Stimulated activated CD4-positive, alpha-beta T cell treated with anti-CD3 and anti-CD28 coated beads, Interleukin-4, amount 100 ng/mL, for 48 hours (primary cell): ENCODE results near the gene FUOM.
A peak's percentile ranks its signal among the peaks of the same experiment; 100 is the strongest.

ENCODE experiments used
- DNase-seq, 2 donors: peaks; one replicate each; pipeline ENCODE4 v3.0.0-alpha.2; 2020; ENCODE audit warnings: low read depth in 2 of 2

The FUOM gene

DNA sequence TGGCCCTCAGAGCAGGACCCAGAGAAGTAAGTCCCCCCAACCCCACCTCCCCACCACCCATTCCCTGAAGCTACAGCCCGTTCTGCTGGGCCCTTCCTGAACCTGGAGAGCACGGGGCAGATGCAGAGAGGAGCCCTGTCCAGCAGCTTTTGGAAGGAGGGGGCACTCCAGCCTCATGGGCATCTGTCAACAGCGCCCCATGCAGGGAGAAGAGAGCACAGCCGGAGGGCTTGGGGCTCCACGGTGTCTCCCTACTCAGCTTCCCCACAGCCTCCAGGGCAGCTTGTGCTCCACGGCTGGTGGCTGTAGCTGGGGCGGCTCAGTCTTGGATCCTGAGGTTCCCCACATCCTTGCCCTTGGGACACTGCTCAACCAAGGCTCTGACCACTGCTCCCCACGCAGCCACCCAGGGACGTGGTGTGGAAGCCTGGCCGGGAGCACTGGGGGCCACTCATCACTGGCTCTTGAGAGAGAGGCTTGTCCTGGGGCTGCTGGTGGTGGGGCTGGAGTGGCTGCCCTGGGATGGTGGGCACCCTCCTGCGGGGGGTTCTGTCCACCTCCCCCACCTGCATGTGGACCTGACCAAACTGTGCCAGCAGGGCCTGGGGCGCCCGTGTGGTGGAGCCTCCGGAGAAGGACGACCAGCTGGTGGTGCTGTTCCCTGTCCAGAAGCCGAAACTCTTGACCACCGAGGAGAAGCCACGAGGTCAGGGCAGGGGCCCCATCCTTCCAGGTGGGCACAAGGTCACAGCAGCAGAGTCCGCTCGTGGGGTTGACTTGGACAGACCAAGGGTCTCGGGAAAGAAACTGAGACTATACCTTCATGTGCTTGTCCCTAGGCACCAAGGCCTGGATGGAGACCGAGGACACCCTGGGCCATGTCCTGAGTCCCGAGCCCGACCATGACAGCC, 6.2 kb downstream of the FUOM start:
- no peak for DNase-seq

DNA sequence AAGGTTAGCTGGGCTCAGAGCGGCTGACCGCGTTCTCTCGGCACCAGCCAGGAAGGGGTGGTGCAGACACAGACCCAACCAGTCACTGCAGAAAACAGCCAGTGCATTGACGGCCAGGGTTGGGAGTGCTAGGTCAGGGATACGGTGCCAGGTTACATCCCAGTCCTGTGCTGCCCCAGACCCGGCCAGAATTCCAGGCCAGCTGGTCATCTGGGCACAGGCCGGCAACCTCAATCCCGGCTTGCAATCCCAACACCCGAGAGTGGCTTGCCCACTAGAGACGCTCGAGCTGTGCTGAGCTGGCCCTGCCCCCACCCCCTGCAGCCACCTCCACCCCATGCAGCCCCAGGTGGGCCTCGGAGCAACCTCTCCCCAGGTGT, 6.9 kb downstream of the FUOM start:
- DNase-seq, result no peak

DNA sequence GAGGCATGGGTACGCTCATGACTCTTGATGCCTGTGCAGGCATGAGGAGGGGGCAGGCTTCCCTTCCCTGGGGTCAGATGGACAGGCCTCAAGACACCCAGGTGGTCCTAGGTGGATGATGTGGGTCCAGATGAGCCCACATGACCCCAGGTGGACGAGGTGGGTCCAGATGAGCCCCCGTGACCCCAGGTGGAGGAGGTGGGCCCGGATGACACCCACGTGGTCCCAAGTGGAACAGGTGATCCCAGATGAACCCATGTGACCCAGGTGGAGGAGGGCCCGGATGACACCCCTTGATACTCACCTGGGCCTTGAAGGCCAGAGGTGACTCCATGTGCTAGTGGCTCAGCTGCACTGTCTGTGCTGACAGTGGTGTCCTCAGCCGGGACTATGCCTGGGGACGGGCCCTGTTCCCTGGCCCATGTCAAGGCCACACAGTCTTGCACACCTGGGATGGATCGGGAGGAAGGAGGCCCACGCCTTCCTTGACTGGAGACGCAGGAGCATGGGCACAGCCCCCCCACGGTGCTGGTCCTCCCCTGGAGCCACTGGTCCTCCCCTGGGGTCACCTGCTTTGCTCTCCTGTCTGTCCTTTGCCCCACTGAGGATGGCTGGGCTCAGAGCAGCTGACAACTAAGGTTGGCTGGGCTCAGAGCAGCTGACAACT, 7.4 kb downstream of the FUOM start:
- DNase-seq, result no peak

DNA sequence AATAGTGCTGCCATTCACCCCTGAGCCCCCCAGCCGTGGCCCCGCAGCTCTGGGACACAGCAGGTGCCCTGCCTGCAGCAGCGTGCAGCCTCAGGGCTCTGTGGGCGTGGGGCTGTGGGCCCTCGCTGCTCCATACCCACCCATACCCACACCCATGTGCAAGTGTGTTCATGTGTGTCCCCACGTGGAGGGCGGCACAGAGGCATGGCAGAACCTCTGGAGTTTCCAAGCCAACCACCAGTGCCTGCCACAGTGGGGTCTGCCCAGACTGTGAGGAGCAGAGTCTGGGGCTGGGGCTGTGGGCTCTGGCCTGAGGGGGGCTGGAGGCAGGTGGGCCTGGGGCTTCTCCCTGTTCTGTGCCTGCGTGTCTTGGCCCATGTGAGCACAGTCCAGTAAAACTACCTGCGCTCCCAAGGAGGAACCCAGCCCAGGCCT, 8.2 kb downstream of the FUOM start:
- no peak for DNase-seq

DNA sequence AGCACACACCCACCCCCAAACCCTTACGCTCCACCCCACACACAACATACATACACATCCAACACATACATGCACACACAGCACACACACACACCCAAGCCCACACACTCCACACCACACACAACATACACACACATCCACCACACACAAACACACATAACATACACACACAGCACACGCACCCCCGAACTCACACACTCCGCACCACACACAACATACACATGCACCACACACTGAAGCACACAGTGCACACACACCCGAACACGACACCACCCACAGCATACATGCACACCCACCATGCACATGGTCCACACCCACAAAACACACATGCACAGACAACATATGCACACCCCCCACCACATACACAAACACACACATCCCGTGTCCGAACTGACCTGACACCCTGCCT, 8.7 kb downstream of the FUOM start:
- DNase-seq, result no peak

DNA sequence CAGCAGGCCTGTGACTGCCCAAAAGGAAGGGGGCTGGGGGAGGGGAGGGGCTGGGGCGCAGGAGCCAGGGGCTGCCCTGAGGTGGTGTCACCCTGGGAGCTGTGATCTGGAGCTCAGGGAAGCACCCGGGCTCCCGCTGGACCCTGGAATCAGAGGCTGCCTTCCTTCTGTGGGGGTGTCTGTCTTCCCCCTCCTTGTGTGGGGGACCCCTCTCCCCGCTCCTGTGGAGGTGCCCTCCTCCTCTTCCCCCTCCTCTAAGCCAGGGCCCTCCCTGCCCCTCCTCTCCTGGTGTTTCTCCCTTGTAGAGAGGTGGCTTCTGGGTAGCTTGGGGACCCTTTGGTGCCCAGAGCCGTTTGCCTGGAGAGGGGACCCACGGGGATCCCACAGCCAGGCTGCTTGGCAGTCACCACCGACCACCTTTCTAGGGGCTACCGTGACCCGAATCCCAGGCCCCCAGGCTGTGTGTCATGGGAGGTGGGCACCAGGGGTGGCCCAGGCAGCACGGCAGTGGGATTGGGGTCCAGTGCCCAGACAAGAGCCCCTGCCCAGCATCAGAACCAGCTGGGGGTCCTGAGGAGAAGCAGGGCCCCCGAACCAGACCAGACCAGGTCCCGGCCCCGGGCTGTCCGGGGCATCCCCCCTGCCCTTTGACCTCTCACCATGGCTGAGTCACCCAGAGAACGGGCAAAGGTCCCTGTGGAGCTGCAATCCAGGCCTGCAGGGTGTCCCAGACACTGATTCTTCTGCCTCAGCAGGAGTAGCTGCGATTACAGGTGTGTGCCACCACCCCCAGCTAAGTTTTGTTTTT, 9.9 kb downstream of the FUOM start:
- DNase-seq, result no peak

DNA sequence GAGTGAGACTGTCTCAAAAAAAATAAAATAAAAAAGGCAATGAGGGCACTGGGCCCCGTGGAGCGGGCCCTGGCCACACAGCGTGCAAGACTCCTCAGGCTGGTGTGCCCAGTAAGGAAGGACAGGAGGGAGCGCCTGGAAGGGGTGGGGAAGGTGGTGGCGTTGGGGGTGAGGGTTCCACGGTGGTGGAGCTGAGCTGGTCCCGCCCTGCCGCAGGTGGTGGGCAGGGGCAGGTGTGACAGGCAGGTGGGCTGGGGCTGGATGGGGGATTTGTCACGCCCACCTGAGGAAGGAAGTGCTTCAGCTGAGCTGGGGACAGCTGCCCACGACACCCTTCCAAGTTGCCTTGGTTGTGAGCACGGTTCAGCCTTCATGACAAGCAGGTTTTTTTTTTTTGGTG, 11.4 kb downstream of the FUOM start:
- DNase-seq, result no peak

DNA sequence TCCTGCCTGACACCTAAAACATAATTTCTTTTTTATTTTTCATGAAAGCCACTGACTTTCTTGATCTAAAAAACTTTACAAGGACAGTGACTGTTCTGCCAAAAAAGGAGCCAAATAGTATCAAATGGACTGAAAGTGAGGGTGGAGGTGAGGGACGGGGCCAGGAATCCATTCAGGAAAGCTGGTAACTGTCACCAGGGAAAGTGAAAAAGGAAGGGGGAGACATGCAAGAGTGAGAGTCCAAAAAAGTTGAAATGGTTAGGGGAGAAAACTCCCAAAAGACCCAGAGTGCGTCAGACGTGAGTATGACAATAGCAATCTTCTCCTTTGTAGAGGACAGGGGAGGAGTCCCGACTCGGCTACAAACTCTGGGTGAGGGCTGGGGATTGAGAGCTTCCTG, 13.6 kb downstream of the FUOM start:
- no peak for DNase-seq

DNA sequence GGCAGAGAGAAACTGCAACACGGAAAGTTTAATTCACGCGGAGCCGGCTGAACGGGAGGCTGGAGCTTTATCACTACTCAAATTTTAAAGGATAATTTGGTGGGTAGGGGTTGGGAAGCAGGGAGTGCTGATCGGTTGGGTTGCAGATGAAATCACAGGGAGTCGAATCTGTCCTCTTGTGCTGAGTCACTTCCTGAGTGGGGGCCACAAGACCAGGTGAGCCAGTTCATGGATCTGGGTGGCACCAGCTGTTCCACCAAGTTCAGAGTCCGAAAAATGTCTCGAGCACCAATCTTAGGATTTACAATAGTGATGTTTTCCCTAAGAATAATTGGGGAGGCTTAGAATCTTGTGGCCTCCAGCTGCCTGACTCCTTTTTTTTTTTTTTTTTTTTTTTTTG, 14.3 kb downstream of the FUOM start:
- no peak for DNase-seq

DNA sequence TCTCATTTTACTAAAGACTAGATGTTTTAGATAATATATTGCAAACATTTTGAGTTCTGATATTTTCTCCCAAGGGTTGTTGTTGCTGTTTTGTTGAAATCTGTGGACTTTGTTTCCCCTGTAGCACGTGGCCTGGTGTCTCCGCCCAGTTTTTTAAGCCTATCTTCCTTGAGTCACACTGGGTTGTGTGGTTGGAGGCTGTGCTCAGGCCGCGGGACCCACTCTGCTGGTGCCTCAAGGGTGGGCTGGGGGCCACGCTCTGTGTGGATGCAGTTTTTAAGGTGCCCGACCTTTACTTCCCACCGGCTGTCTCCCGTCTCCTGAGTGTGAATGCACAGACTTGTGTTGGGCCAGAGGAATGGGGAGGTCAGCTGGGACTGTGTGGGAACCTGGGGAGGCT, 14.9 kb downstream of the FUOM start:
- no peak for DNase-seq

DNA sequence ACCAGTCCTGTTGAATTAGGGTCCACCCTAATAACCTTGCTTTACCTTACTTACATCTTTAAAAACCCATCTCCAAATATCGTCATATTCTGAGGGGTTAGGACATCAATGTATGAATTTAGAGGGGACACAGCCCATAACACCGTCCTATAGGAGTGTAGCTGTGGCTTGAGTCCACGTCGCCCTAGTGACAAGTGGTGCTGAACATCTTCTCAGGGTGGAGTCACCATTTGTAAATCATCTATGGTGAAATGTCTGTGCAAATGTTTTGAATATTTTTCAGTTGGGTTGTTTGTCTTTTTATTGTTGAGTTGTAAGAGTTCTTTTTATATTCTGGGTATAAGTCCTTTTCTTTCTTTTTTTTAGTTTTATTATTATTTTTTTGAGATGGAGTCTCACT, 15.8 kb downstream of the FUOM start:
- DNase-seq, result no peak

DNA sequence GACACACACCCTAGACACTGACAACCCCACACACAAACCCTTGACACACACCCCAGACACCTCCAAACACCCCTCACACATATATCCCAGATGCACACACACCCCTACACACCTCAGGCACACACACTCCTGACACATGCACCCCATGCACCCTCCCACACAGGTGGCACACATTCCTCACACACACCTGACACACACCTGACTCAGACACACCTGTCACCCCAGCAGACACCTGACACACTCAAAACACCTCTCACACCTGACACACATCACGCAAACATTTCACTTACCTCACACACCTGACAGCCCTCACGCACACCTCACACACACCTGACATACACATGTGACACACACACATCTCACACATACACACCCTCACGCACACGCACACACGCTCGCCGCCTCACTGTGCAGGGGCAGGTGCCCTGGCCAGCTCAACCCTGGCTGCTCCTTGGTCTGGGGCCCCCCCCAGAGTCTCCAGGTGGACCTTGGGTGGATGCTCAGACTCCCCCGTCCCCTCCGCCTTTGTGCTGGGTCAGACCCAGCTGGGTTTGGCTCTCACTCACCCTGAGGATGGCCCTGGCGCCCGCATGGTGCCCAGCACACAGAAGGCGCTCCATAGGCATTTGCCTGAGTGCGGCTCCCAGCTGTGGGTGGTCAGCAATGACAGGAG, 18.0 kb downstream of the FUOM start:
- DNase-seq, result no peak

DNA sequence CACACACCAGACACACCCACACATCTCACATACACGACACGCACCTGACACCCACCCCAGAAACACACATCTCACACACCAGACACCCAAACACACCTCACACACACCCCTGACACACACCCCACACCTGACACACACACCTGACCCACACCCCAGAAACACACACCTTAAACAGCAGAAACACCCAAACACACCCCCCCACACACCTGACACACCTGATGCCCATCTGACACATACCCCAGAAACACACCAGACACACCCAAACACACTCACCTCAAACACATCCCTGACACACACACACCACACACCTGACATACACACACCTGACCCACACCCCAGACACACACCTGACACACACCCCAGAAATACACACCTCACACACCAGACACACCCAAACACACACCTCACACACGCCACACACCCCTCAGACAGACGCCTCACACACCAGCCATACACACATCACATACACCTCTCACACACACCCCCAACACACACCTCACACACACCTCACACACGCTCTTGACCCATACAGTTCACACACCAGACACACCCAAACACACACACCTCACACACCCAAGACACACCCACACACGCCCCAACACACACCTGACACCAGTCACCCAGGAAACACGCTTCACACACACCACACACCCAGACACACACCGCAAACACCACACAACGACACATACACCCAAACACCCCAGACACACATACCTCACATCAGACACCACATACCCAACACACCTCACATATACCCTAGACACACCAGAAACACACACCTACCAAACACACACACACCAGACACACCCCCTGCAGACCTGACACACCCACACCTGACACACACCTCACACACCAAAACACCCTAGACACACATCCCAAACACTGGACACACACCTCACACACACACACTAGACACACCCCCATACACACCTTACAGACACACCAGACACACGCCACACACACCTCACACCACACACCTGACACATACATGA, 19.4 kb downstream of the FUOM start:
- no peak for DNase-seq

DNA sequence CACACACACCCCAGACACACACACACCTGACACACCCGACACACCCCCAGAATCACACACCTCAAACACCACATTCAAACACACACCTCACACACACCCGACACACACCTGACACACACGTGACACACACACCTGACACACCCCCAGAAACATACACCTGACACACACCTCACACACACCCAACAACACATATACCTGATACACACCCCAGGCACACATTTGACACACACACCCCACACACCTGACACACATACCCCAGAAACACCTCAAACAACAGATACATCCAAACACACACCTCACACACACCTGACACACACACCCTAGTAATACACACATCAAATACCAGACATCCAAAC, 20.5 kb downstream of the FUOM start:
- no peak for DNase-seq

DNA sequence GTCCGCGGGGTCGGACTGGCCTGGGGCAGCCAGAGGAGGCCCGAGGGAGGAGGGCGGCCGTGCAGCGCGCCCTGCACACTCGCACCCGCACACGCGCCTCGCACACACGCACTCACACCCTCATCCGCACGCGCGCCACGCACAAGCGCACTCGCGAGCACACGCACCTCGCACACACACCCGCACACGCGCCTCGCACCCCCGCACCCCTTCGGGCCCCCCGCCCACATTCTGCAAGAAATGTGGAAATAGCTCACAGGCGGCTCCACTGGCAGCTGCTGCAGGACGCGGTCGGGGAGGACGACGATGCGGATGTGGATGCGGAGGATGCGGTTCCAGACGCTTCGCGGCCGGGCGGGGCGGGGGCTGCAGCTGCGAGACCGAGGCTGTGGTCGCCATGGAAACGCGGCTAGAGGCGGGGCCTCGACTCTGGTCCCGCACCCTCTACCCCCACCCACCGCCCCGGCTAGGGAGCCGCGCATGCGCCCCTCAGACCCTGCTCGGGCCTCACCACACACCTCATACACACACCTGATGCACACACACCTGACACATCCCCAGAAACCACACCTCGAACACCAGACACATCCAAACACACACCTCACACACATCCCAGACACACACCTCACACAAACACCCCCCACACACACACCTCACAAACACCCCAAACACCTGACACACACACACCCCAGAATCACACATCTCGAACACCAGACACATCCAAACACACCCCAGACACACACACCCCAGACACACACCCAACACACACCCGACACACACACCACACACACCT, 21.0 kb downstream of the FUOM start, which contains the start of gene CALY:
CALY (minus strand) TSS at position 320 of the 793 bp plus-strand sequence. CDS start 7,907 bp downstream, outside the sequence.
- DNase-seq, result peak; percentile 48 to 53

DNA sequence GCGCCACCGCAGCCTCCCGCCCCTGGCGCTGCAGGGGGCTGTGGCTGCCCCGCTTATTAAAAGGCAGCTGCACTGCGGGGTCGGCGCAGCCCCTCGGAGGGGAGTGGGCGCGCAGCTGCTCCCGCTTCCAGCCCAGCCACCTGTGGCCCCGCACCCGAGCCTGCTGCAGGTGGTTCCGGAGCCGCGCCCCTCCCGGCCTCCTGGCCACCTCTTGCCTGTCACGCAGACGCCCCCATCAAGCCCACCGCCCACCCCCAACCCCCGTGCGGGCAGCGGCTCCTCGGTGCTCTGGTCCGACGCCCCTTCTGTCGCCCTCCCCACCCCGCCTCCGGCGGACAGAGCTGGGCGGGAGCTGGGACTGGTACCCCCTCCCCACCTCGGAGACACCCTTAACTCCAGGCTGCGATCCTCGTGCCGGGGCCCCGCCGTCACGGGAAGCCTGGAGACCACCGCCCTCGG, 21.7 kb downstream of the FUOM start:
- no peak for DNase-seq

DNA sequence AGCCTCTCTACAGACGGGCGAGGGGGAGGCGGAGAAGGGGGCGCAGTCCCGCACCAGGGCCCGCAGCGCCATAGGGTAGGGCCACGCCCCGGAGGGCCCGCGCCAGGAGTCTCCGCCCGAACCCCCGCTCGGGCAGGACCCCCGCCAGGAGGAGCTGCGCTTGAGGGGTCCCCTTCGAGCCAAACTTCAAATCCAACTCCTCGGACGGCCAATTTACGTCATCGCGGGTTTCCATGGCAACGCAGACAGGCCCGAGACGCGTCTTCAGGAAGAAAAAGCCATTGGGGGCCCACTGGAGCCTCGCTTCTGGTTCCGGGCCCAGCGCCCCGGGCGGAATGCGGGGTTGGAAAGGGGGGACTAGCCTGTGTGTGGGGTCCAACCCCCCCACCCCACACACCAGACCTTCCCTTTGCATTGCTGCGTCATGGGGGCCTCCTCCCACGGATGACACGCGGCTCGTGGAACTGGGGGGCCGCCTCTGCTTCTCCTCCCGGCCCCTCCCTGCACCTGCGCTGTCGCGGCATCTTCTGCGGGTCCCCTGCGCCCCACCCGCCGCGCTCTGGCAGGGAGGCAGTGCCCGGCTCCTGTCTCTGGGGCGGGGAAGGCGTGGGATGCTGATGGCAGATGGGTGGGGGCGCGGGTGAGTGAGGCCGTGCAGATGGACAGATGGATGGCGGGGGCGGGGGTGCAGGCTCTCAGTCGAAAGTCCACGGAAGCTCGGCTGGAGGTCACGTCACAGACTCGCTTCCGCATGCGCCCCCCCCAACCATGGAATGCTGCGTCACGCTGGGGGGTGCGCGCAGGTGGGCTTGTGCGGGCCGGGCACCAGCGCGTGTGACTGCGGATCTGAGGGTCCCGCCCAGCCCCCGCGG, 22.3 kb downstream of the FUOM start:
- DNase-seq, result peak; percentile 64 to 67

DNA sequence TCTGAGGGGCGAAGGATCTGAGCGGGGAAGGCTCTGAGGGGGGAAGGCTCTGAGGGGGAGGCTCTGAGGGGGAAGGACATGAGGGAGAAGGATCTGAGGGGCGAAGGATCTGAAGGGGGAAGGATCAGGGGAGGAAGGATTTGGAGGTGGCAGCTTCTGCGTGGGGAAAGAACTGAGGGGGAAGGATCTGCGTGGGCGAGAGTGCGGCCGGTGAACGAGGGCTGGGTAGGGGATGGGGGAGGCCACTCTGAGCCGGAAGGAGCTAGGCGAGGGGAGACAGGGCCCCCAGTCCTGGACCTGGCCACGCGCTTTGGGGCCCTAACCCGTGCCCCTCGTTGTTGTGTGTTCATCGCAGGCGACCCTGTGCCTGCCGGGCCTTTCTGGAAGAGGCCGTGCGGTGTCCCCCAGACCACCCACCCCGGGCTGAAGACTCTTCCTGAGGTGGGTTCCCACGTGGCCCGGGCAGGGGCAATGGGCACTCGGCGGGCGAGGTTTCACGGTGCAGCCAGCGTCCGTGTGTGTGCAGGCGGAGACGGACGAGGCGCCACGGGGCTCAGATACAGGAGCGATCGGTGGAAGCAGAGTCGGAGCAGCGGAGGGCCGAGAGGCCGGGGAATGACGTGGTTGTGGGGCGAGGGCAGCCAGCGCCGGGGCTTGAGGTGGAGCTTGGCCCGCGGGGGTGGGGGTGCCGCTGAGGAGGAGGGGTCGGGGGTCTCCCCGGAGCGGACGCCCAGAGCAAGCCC, 23.1 kb downstream of the FUOM start:
- no peak for DNase-seq
